NCI-H2029 treated with DMSO at 0.1 percent for 48 hours (cell line): ENCODE results near the gene RAB9A.

Source experiments
- DNase-seq: peaks from one replicate; lab custom pipeline; 2025; lab: John Stamatoyannopoulos, UW

Gene RAB9A

DNA sequence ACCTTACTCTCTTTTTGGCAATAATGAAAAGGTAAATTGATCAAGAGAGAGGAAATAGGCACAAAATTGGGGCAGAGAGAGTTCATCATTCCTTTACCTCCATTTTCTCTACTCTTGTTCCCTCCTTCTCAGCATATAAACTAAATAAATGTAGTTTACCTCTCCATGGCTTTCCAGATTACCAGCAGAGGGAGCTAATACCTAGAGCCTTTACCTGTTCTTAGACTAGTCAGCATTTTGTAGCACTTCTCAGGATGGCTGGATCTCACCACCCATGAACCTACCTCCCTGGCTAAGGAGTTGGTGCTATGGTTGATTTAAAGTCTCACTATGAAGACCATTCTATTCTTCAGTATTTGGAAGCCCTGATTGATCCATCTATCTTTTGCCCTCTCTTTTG is 61.3 kb downstream of the RAB9A start:
- DNase-seq, result no peak

DNA sequence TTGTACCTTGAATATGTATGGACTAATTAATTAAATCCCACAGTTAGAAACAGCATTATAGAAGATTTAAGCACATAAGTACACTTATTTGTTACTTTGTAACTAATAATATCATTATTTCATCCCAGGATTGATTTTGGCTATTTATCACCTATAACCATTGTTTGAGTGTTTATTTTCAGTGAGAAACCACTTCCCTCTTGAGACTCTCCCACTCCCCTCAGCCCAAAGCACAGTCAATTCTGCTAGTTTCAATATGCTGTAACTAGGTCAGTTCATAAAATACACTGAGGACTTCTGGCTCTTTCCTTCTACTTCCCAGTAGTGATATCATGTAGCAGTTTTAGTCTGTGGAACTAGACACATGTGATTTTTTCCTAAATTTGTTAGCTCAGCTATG is 61.9 kb downstream of the RAB9A start:
- no peak for DNase-seq

DNA sequence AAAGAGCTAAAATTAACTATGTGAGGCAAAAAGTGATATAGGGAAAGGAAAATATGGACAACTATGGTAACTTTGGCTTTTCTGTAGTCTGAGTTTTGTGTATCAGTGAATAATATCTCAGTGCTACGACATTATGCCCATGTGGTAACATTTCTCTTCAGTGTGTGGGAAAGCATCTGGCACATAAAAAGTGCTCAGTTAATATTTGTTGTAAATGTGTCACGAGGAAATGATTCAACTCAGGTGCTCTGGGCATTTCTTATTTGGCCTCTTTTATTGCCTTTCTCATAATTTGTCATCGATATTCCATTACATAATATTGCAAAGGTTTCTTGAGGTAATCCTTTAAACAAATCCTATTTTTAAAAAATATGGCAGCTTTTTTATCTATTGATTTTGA is 63.2 kb downstream of the RAB9A start:
- no peak for DNase-seq

DNA sequence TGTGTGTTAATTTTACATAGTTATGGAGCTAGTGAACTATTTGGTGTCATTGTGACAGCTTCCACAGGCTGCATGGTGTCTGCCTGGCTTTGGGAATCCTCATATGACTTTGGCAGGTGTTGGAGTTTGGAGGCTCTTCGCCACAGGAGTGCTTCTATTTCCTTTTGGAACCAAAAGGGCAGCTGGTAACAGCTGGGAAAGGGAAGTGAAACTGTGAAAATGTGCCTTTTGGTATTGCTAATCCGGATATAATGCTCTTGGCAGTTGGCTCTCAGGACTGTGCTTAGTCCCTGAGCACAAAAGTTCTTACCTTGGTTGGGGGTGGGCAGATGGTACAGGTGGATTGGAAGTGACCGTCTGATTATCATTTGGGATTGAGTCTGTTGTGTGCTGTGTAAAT is 63.7 kb downstream of the RAB9A start:
- DNase-seq, result no peak

DNA sequence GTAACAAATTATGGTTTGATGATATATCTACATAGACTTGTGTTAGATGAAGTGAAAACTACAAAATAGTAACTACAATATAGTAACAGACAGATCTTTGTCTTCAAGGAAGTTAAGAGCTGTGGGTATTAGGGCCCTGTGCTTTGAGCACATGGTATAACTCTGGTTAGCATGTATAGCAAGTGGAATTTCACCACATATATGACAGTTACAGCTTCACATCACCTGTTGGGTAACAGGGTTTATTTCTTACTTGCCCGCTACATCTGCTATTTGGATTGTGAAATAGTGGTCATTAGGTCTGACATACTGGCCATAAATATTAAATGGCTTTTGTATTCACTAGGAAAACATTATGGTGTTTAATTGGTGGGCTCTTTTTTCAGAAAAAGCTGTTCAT is 65.8 kb downstream of the RAB9A start:
- DNase-seq, result no peak

DNA sequence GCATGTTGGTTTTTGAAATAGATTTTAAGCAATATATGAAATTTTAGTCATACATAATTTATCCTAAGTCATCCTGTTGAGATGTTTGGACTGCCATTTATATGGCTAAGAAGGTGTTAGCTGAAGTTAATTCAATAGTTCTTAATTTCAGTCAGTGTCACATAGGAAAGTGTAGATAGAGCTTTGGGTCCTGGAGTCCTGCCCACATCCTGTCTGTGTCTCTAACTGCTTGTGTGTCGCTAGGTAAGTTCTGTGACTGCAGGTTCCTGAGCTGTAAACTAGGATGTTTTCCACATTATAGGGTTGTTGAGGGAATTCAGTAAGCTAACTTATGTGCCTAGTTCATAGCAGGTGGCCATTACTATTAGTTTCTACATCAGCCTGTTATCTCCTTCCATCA is 66.3 kb downstream of the RAB9A start:
- DNase-seq, result no peak

DNA sequence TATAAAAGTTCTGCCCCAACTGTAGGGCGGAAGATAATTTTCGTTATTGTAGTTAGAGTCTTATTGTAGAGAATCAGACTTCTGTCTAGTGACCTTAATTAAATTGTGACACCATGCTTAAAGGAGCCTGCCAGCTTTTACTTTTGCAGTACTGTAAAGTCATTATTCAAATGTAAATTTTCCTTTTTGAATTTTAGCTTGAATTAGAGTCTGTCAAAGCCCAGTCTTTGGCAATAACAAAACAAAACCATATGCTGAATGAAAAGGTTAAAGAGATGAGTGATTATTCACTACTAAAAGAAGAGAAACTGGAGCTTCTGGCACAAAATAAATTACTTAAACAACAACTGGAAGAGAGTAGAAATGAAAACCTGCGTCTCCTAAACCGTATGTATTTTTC is 67.5 kb downstream of the RAB9A start:
- no peak for DNase-seq

DNA sequence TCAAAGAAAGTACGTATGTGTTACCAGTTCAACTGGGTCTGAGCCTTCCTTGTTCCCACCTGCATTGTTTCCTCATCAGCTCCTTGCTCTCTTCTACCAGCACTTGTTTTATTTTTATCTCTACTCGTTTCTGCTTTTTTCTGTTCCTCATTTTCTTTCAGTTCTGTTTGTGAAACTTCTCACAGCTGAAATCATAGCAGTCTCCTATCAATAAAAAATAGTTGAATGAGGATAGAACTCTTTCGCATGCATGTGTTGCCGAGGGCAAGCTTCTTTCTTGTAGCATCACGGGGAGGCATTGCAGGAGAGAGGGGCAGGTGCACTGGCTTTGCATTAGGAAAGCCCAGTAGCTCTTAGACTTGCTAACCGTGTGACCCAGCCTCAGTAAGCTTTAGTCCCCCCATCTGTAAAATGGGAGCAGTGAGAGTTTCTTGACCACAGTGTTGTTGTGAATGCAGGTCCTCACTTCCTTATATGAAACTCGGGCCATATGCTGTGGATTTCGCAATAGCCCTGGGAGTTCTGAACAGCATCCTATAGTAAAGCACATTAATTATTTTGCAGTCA is 70.3 kb downstream of the RAB9A start:
- DNase-seq, result no peak
